Esophagus muscularis mucosa (tissue), 4 donors: ENCODE results near the gene ZBED2. TPM values are rescaled to one million over a fixed set of nuclear protein-coding genes. Genes with fewer than 3 reads are reported as not detected.

Experiments used
- DNase-seq: peaks from one replicate; pipeline ENCODE4 v3.0.0-alpha.2; 2017; ENCODE audit errors: extremely low spot score
- H3K27ac ChIP-seq, 4 donors: fragments of 200-600 bp; sonication (generic); replicated peaks in 1 of 4; 1 replicate in 3 of 4; 2 replicates in 1 of 4; pipeline ENCODE4 v1.5.1; 2016 to 2019; ENCODE audit warnings: mild to moderate bottlenecking in 1 of 4
- H3K27me3 ChIP-seq, 4 donors: fragments of 200-600 bp; sonication (generic); one replicate each; pipeline versions ENCODE4 v1.5.1 to v1.6.0; 2016 to 2019
- H3K36me3 ChIP-seq, 4 donors: fragments of 200-600 bp; sonication (generic); one replicate each; pipeline ENCODE4 v1.5.1; 2016 to 2019
- H3K4me1 ChIP-seq, 4 donors: fragments of 200-600 bp; sonication (generic); one replicate each; pipeline ENCODE4 v1.5.1; 2016 to 2019
- H3K4me3 ChIP-seq, 4 donors: fragments of 200-600 bp; sonication (generic); 1 replicate in 2 of 4; 2 replicates in 2 of 4; pipeline ENCODE4 v1.5.1; 2016 to 2019; ENCODE audit warnings: mild to moderate bottlenecking in 4 of 4, moderate library complexity in 1 of 4
- H3K9me3 ChIP-seq, 4 donors: fragments of 200-600 bp; sonication (generic); 1 replicate in 3 of 4; 2 replicates in 1 of 4; pipeline ENCODE4 v1.5.1; 2016 to 2019
- EP300 ChIP-seq: sonication (generic); formaldehyde crosslinking; IDR thresholded peaks from one replicate; pipeline ENCODE4 v1.6.1; 2017; ENCODE audit warnings: antibody characterized with exemption
- POLR2A ChIP-seq: fragments of 450-650 bp; IDR thresholded peaks from one replicate; pipeline ENCODE4 v1.6.1; 2017; ENCODE audit warnings: antibody characterized with exemption, moderate library complexity, mild to moderate bottlenecking, low read depth
- POLR2AphosphoS5 ChIP-seq, 2 donors: sonication (generic); formaldehyde crosslinking; IDR thresholded peaks; one replicate each; pipeline ENCODE4 v1.6.1; 2017; ENCODE audit warnings: antibody characterized with exemption in 2 of 2
- WGBS: methylation state at CpG from one replicate; pipeline ENCODE4 v1.1.5; 2018; 5-methylcytosine and 5-hydroxymethylcytosine counted together
- intact Hi-C: fragments of 100-400 bp; cut with DNase I; formaldehyde crosslinking; loops from one replicate; pipeline ENCODE4 v1.15.1; 2023
- total RNA-seq, 4 donors: library from RNA; depleted of rRNA; stranded (reverse); fragments of >200 nt; gene quantifications; one replicate each; pipeline versions ENCODE4 v1.1.0 to v1.2.1, GENCODE V29; 2016
- TF ChIP-seq, protein P1 (sequence below), 3 experiments: fragments of 200-600 bp in 2 of 3; fragments of 450-650 bp in 1 of 3; sonication (generic) in 2 of 3; IDR thresholded peaks; one replicate each; pipeline ENCODE4 v1.5.1; 2017 to 2019; ENCODE audit warnings: antibody characterized with exemption in 3 of 3, mild to moderate bottlenecking in 2 of 3, moderate library complexity in 1 of 3

The ZBED2 gene
- total RNA-seq, 4 donors from 2014 or later, result 0.13 TPM; not detected in 3

GRCh38 chr3:111548756-111549155, 46.4 kb downstream of the ZBED2 start:
- Histone ChIP-seq H3K4me3 (no peak overlapping the region), H3K27ac (no peak overlapping the region), H3K9me3 (no peaks in the 10 kb centered on the region), H3K27me3 (no peaks in the 10 kb centered on the region), H3K4me1 (no peaks in the 10 kb centered on the region), H3K36me3 (no peaks in the 10 kb centered on the region)
- DNase-seq, result no peak
- no peak for TF ChIP-seq EP300
- TF ChIP-seq POLR2A, result no peak
- TF ChIP-seq, protein P1, sequence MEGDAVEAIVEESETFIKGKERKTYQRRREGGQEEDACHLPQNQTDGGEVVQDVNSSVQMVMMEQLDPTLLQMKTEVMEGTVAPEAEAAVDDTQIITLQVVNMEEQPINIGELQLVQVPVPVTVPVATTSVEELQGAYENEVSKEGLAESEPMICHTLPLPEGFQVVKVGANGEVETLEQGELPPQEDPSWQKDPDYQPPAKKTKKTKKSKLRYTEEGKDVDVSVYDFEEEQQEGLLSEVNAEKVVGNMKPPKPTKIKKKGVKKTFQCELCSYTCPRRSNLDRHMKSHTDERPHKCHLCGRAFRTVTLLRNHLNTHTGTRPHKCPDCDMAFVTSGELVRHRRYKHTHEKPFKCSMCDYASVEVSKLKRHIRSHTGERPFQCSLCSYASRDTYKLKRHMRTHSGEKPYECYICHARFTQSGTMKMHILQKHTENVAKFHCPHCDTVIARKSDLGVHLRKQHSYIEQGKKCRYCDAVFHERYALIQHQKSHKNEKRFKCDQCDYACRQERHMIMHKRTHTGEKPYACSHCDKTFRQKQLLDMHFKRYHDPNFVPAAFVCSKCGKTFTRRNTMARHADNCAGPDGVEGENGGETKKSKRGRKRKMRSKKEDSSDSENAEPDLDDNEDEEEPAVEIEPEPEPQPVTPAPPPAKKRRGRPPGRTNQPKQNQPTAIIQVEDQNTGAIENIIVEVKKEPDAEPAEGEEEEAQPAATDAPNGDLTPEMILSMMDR (IDR thresholded peaks at IDR 0.05), result no peak
- TF ChIP-seq POLR2AphosphoS5 (IDR thresholded peaks at IDR 0.05), result no peak
- intact Hi-C loops, result no loop called here

GRCh38 chr3:111548092-111548491, 47.1 kb downstream of the ZBED2 start:
- WGBS, result 92% methylated on average over 1 of the region's 1 CpG
- no peaks in the 10 kb centered on the region for H3K36me3 ChIP-seq
- no peaks in the 10 kb centered on the region for H3K9me3 ChIP-seq
- no peak for DNase-seq
- intact Hi-C loops, result no loop called here
- H3K4me3 ChIP-seq, result no peak overlapping the region
- no peaks in the 10 kb centered on the region for H3K4me1 ChIP-seq
- no peak overlapping the region for H3K27ac ChIP-seq
- TF ChIP-seq, protein P1 (IDR thresholded peaks at IDR 0.05), result no peak
- no peak for TF ChIP-seq POLR2A
- TF ChIP-seq POLR2AphosphoS5 (IDR thresholded peaks at IDR 0.05), result no peak
- TF ChIP-seq EP300, result no peak
- no peaks in the 10 kb centered on the region for H3K27me3 ChIP-seq

DNA sequence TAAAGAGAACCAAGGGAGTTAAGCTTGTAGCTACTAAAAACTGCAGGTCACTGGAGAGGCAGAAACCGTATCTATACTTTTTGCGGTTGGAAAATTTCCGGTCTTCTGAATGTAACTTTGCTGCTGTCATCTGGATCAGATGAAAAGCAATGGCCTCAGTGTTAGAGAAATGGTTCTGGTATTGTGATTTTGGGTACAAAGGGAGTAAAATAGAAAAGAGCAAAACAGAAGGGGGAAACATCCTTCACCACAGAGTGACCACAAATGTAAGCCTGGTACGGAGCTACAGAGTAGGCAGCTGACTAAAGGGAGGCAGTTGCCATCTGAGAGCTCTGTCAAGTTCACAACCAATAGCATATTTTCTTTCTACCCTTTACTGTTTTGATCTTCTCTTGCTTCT, 47.5 kb downstream of the ZBED2 start:
- no peak overlapping the region for H3K4me3 ChIP-seq
- no peaks in the 10 kb centered on the region for H3K36me3 ChIP-seq
- no peak overlapping the region for H3K27ac ChIP-seq
- H3K9me3 ChIP-seq, result no peaks in the 10 kb centered on the region
- no peak for DNase-seq
- TF ChIP-seq POLR2A, result no peak
- TF ChIP-seq, protein P1 (IDR thresholded peaks at IDR 0.05), result no peak
- no peak for TF ChIP-seq POLR2AphosphoS5 (IDR thresholded peaks at IDR 0.05)
- TF ChIP-seq EP300, result no peak
- no peaks in the 10 kb centered on the region for H3K4me1 ChIP-seq
- intact Hi-C loops, result no loop called here
- H3K27me3 ChIP-seq, result no peaks in the 10 kb centered on the region
- WGBS, result 72% methylated on average over 4 of the region's 4 CpGs

DNA sequence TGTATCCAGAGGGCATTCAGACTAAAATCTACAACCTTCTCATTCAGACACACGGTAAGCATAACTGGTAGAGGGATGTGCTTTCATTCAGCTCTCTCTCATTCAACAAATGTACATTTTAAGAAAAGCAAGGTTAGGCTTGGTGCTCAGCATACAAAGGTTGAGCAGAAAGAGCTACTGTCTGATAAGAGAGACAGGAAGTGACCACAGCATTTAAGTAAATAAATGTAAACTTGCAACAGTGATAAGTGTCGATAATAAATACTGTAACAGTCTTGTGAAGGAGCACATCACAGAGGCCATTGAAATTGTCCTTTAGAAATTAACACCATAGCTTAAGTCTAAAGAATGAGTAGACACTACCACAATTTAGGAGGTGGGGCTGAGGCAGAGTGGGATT, 49.8 kb downstream of the ZBED2 start:
- 70% methylated on average over 2 of the region's 2 CpGs for WGBS
- Histone ChIP-seq H3K27ac (no peak overlapping the region), H3K9me3 (no peaks in the 10 kb centered on the region), H3K27me3 (no peaks in the 10 kb centered on the region), H3K36me3 (no peaks in the 10 kb centered on the region), H3K4me1 (no peaks in the 10 kb centered on the region), H3K4me3 (no peak overlapping the region)
- TF ChIP-seq EP300 (no peak), POLR2AphosphoS5 (IDR thresholded peaks at IDR 0.05) (no peak), POLR2A (no peak)
- TF ChIP-seq, protein P1 (IDR thresholded peaks at IDR 0.05), result no peak
- intact Hi-C loops, result no loop called here
- no peak for DNase-seq

Other genes starting within 250 kb of the ZBED2 start
- 1 to 10 TPM in 1 of 4 donors, under 1 TPM in 3; 0.17 to 1.5 (median 0.43) TPM for gene CD96, start 53.1 kb downstream of the ZBED2 start, total RNA-seq
- gene PLCXD2, start 79.3 kb upstream of the ZBED2 start, total RNA-seq, result 1 to 10 TPM in 1 of 4 donors, under 1 TPM in 3; 0.33 to 1.0 (median 0.52) TPM